Ovary (tissue), 9 donors: ENCODE results near the gene MFAP5. TPM values are rescaled to one million over a fixed set of nuclear protein-coding genes. Genes with fewer than 3 reads are reported as not detected.

Experiments
- DNase-seq, 5 donors: peaks; one replicate each; pipeline ENCODE4 v3.0.0-alpha.2; 2019 to 2020
- H3K27ac ChIP-seq, 2 donors: fragments of 200-600 bp; one replicate each; pipeline versions ENCODE4 v1.5.1 to v1.8.0; 2019 to 2022
- H3K27me3 ChIP-seq: fragments of 200-600 bp; one replicate; pipeline ENCODE4 v1.8.0; 2022
- H3K36me3 ChIP-seq: fragments of 200-600 bp; sonication (generic); one replicate; pipeline ENCODE4 v1.5.1; 2019
- H3K4me1 ChIP-seq: one replicate; pipeline ENCODE4 v1.8.1; 2013; ENCODE audit warnings: mild to moderate bottlenecking, moderate library complexity; ENCODE audit not compliant: insufficient read depth
- H3K4me3 ChIP-seq: fragments of 200-600 bp; sonication (generic); one replicate; pipeline ENCODE4 v1.5.1; 2017
- H3K9me3 ChIP-seq, 2 donors: fragments of 200-600 bp in 1 of 2; sonication (generic) in 1 of 2; one replicate each; pipeline versions ENCODE4 v1.5.1 to v1.8.1; 2013 to 2019; ENCODE audit warnings: mild to moderate bottlenecking in 1 of 2, moderate library complexity in 1 of 2
- CTCF ChIP-seq, 3 donors: fragments of 450-650 bp in 2 of 3; fragments of 200-600 bp in 1 of 3; IDR thresholded peaks; one replicate each; pipeline versions ENCODE4 v1.5.1 to v1.8.0; 2016 to 2022; ENCODE audit warnings: antibody characterized with exemption in 3 of 3, mild to moderate bottlenecking in 1 of 3
- EP300 ChIP-seq: sonication (generic); formaldehyde crosslinking; IDR thresholded peaks from one replicate; pipeline ENCODE4 v1.6.1; 2017; ENCODE audit warnings: antibody characterized with exemption
- POLR2A ChIP-seq: fragments of 450-650 bp; IDR thresholded peaks from one replicate; pipeline ENCODE4 v1.6.1; 2017; ENCODE audit warnings: antibody characterized with exemption, mild to moderate bottlenecking, moderate library complexity
- WGBS, 3 donors: extraction: QIAGEN DNeasy Blood & Tissue Kit in 1 of 3; methylation state at CpG; one replicate each; pipeline versions ENCODE4 v1.1.5 to v1.1.7; 2013 to 2017; 5-methylcytosine and 5-hydroxymethylcytosine counted together
- intact Hi-C, 4 donors: fragments of 100-400 bp; cut with DNase I; formaldehyde crosslinking; loops; one replicate each; pipeline versions ENCODE4 v1.11.0 to v1.15.1; 2022 to 2023
- polyA plus RNA-seq, 2 donors: library from polyadenylated mRNA; stranded (reverse); fragments of 200-250 nt in 1 of 2; fragments of 350-450 nt in 1 of 2; fragmentation: Illumina TruSeq in 1 of 2; extraction: RNeasy Lipid Tissue Mini Kit (QIAGEN cat#74804) in 1 of 2; gene quantifications; one replicate each; pipeline ENCODE4 v1.2.3, GENCODE V29; 2013 to 2014
- total RNA-seq, 7 donors: library from RNA; depleted of rRNA in 2 of 7; stranded (reverse); fragments of >200 nt in 2 of 7; fragmentation: NEBNext Ultra II Directional in 3 of 7; extraction: Animal tissue kit (Norgen Biotek cat#: 25700) in 3 of 7; gene quantifications; one replicate each; pipeline versions ENCODE4 v1.1.0 to v1.2.4, GENCODE V29; 2016 to 2023
- donor health status: DM: no; HTN: no; CAD: no; lungs with moderate emphysema.
- donor health status: DM: no; HTN: no; CAD: no.
- donor health status: Bipolar disorder and iron deficiency.
- donor health status: DM: yes; HTN: yes; CAD: no.
- donor health status: DM: no; HTN: no; CAD: no.
- donor health status: DM: yes; HTN: yes; CAD: no.

Gene MFAP5
- total and polyA plus RNA-seq, 9 donors, result 0.35 to 106 (median 0.72) TPM; not detected in 2

GRCh38 chr12:8692573-8692972 lies 29.9 kb upstream of the MFAP5 start:
- intact Hi-C loops, result loop anchor here in 1 of 4 donors (10.0 kb wide), 1 partner anchor 1522 kb away; the partner anchor contains the start of gene GABARAPL1
- peak; percentile 59 to 66 (median 61) for DNase-seq
- H3K27ac ChIP-seq, result peak overlapping the region in 1 of 2 donors; percentile 57
- no peaks in the 10 kb centered on the region for H3K27me3 ChIP-seq
- WGBS, 3 donors, result 0 to 5% (median 0%) methylated on average over 5 of the region's 5 CpGs
- no peaks in the 10 kb centered on the region for H3K9me3 ChIP-seq
- TF ChIP-seq EP300 (no peak), POLR2A (no peak), CTCF (IDR thresholded peaks at IDR 0.05) (no peak)
- H3K36me3 ChIP-seq, result no peaks in the 10 kb centered on the region
- H3K4me3 ChIP-seq, result no peak overlapping the region
- H3K4me1 ChIP-seq, result peaks cover 1% of the 10 kb centered on the region

- H3K27me3 ChIP-seq, result no peaks in the 10 kb centered on the region
- no peaks in the 10 kb centered on the region for H3K36me3 ChIP-seq
- no peaks in the 10 kb centered on the region for H3K9me3 ChIP-seq
- no peaks in the 10 kb centered on the region for H3K4me1 ChIP-seq
- no peak for DNase-seq
- 91 to 97% (median 97%) methylated on average over 4 of the region's 4 CpGs for WGBS, 3 donors
- intact Hi-C loops, result loop anchor here in 3 of 4 donors (10.0 kb wide), 2 partner anchors 135 to 1525 kb away; partner anchors contain the start of genes A2ML1 (in 2 of the 3) and GABARAPL1 (in 1 of the 3)
- H3K27ac ChIP-seq, result no peak overlapping the region
- TF ChIP-seq POLR2A (no peak), EP300 (no peak), CTCF (IDR thresholded peaks at IDR 0.05) (no peak)
- no peak overlapping the region for H3K4me3 ChIP-seq
Measured at GRCh38 chr12:8689681-8690080, 27.1 kb upstream of the MFAP5 start.

- WGBS, 3 donors, result 0 to 12% (median 0%) methylated on average over 2 of the region's 2 CpGs
- Histone ChIP-seq H3K27ac (no peak overlapping the region), H3K9me3 (no peaks in the 10 kb centered on the region), H3K4me1 (no peaks in the 10 kb centered on the region), H3K36me3 (no peaks in the 10 kb centered on the region), H3K27me3 (no peaks in the 10 kb centered on the region), H3K4me3 (no peak overlapping the region)
- peak; percentile 49 to 65 (median 52) for DNase-seq
- TF ChIP-seq EP300 (no peak), POLR2A (no peak), CTCF (IDR thresholded peaks at IDR 0.05) (no peak)
- intact Hi-C loops, result loop anchor here in 2 of 4 donors (10.0 kb wide), 1 partner anchor 137 kb away; the partner anchor contains the start of gene A2ML1 (in 2 of the 2)
Measured at GRCh38 chr12:8687846-8688601, 25.4 kb upstream of the MFAP5 start.

GRCh38 chr12:8685051-8685450 lies 22.4 kb upstream of the MFAP5 start:
- H3K36me3 ChIP-seq, result no peaks in the 10 kb centered on the region
- TF ChIP-seq CTCF (IDR thresholded peaks at IDR 0.05), result no peak
- TF ChIP-seq EP300, result no peak
- no peak for TF ChIP-seq POLR2A
- H3K27me3 ChIP-seq, result no peaks in the 10 kb centered on the region
- no peak for DNase-seq
- H3K4me3 ChIP-seq, result no peak overlapping the region
- H3K9me3 ChIP-seq, result no peaks in the 10 kb centered on the region
- intact Hi-C loops, result loop anchor here in 2 of 4 donors (10.0 kb wide), 1 partner anchor 140 kb away; the partner anchor contains the start of gene A2ML1 (in 2 of the 2)
- 89 to 94% (median 92%) methylated on average over 2 of the region's 2 CpGs for WGBS, 3 donors
- H3K4me1 ChIP-seq, result no peaks in the 10 kb centered on the region
- no peak overlapping the region for H3K27ac ChIP-seq
